Endothelial cell of umbilical vein (primary cell): Measurements from ENCODE around the gene CD226. TPM values are rescaled to one million over a fixed set of nuclear protein-coding genes. Genes with fewer than 3 reads are reported as not detected.

ENCODE experiments used
- BruUV-seq: library from RNA; stranded (reverse); fragments of 400-500 nt; replicated peaks from 2 replicates; lab custom pipeline; 2021; lab: Mats Ljungman, UMichigan
- CTCF ChIA-PET: fragments of 300-600, 350-600 bp; sonication (Branson Sonifier 250); formaldehyde crosslinking; loops from one replicate; lab custom pipeline; 2021; ENCODE audit warnings: antibody characterized with exemption, inconsistent platforms; lab: Charles Lee
- POLR2A ChIA-PET: fragments of 300-600, 350-600 bp; sonication (Branson Sonifier 250); formaldehyde crosslinking; loops from one replicate; lab custom pipeline; 2021; ENCODE audit warnings: antibody characterized with exemption, inconsistent platforms; lab: Charles Lee
- DNase-seq: peaks from one replicate; pipeline ENCODE4 v3.0.0-alpha.2; 2011; ENCODE audit warnings: low read depth, low spot score
- FAIRE-seq: peaks from 2 replicates; lab custom pipeline; 2011; peaks lifted over from hg19 to GRCh38; lab: Jason Lieb, UNC
- H2AFZ ChIP-seq: 2 replicates; pipeline ENCODE4 v1.6.0; 2012; ENCODE audit warnings: low read depth, low read length, control low read depth, inconsistent platforms
- H3K27ac ChIP-seq: 2 replicates; pipeline ENCODE4 v1.5.1; 2011; ENCODE audit warnings: low read depth, mild to moderate bottlenecking, control low read depth, low read length, moderate library complexity; ENCODE audit not compliant: insufficient read depth
- H3K27me3 ChIP-seq, 2 experiments: 2 replicates each; pipeline versions ENCODE4 v1.6.0 to v1.6.1; 2011; ENCODE audit warnings: low read length in 2 of 2, mixed read lengths in 1 of 2; ENCODE audit not compliant: control insufficient read depth in 2 of 2, insufficient read depth in 2 of 2
- H3K36me3 ChIP-seq, 2 experiments: 2 replicates in 1 of 2; 3 replicates in 1 of 2; pipeline ENCODE4 v1.5.1; 2011; ENCODE audit warnings: low read length in 2 of 2, mild to moderate bottlenecking in 1 of 2, moderate library complexity in 1 of 2; ENCODE audit not compliant: control insufficient read depth in 2 of 2, insufficient read depth in 2 of 2; ENCODE audit errors: extremely low read depth in 1 of 2
- H3K4me1 ChIP-seq: 3 replicates; pipeline ENCODE4 v1.5.1; 2011; ENCODE audit warnings: mild to moderate bottlenecking, low read length; ENCODE audit not compliant: control insufficient read depth, insufficient read depth; ENCODE audit errors: extremely low read depth
- H3K4me2 ChIP-seq: 2 replicates; pipeline ENCODE4 v1.6.1; 2011; ENCODE audit warnings: low read length, control low read depth, mixed read lengths; ENCODE audit not compliant: insufficient read depth
- H3K4me3 ChIP-seq, 3 experiments: fragments of 200-600 bp in 1 of 3; sonication (generic), shearing (Covaris generic) in 1 of 3; replicated peaks in 1 of 3; 2 replicates each; pipeline ENCODE4 v1.5.1; 2011 to 2016; ENCODE audit warnings: control low read depth in 3 of 3, low read length in 3 of 3, mild to moderate bottlenecking in 2 of 3, inconsistent platforms in 1 of 3, low read depth in 1 of 3, moderate library complexity in 1 of 3; ENCODE audit not compliant: insufficient read depth in 1 of 3
- H3K79me2 ChIP-seq: 2 replicates; pipeline ENCODE4 v1.6.0; 2012; ENCODE audit warnings: low read length, inconsistent platforms; ENCODE audit not compliant: control insufficient read depth, insufficient read depth
- H3K9ac ChIP-seq: replicated peaks from 2 replicates; pipeline ENCODE3; 2011; ENCODE audit warnings: low read length, control low read depth; ENCODE audit not compliant: insufficient read depth; ENCODE audit errors: extremely low read depth
- H3K9me1 ChIP-seq: replicated peaks from 3 replicates; pipeline ENCODE4 v1.6.0; 2011; ENCODE audit warnings: mild to moderate bottlenecking, low read length; ENCODE audit not compliant: control insufficient read depth, insufficient read depth; ENCODE audit errors: extremely low read depth
- H3K9me3 ChIP-seq: replicated peaks from 2 replicates; pipeline ENCODE4 v1.5.1; 2012; ENCODE audit warnings: low read length, inconsistent platforms; ENCODE audit not compliant: control insufficient read depth, insufficient read depth
- H4K20me1 ChIP-seq: replicated peaks from 2 replicates; pipeline ENCODE3; 2011; ENCODE audit warnings: mild to moderate bottlenecking, low read length; ENCODE audit not compliant: control insufficient read depth, insufficient read depth; ENCODE audit errors: extremely low read depth
- EZH2 ChIP-seq: IDR thresholded peaks from 2 replicates; pipeline ENCODE4 v1.6.1; 2012; ENCODE audit warnings: borderline replicate concordance, low read depth, mild to moderate bottlenecking, moderate library complexity, low read length, inconsistent platforms; ENCODE audit not compliant: severe bottlenecking
- FOS ChIP-seq: IDR thresholded peaks from 2 replicates; pipeline ENCODE4 v1.6.1; 2011; ENCODE audit warnings: mild to moderate bottlenecking, low read length, moderate library complexity, borderline replicate concordance; ENCODE audit not compliant: insufficient read depth
- GATA2 ChIP-seq: IDR thresholded peaks from 2 replicates; pipeline ENCODE4 v1.7.0; 2011; ENCODE audit warnings: low read depth, mild to moderate bottlenecking, moderate library complexity, mixed read lengths, low read length; ENCODE audit not compliant: insufficient read length, insufficient read depth
- JUN ChIP-seq: IDR thresholded peaks from 2 replicates; pipeline ENCODE4 v1.6.1; 2011; ENCODE audit warnings: borderline replicate concordance, low read depth; ENCODE audit not compliant: insufficient read length, insufficient read depth
- MYC ChIP-seq: IDR thresholded peaks from one replicate; pipeline ENCODE4 v1.6.1; 2011; ENCODE audit warnings: mild to moderate bottlenecking, low read depth, low read length
- POLR2A ChIP-seq: IDR thresholded peaks from 2 replicates; pipeline ENCODE4 v1.6.1; 2012; ENCODE audit warnings: low read depth, mild to moderate bottlenecking, control low read depth, low read length
- POLR2AphosphoS5 ChIP-seq: IDR thresholded peaks from 2 replicates; pipeline ENCODE4 v1.6.1; 2012; ENCODE audit warnings: low read depth, mild to moderate bottlenecking, control low read depth, low read length, moderate library complexity; ENCODE audit not compliant: insufficient read depth
- dilution Hi-C: fragments of 300-500 bp; cut with MboI; formaldehyde crosslinking; loops from one replicate; pipeline ENCODE4 v1.15.0; 2019; ENCODE audit warnings: low sequenced_read_pairs; ENCODE audit not compliant: extremely low pct_ligation_motif_present
- intact Hi-C: fragments of 100-400 bp; cut with micrococcal nuclease; formaldehyde crosslinking; loops from one replicate; pipeline ENCODE4 v1.10.0; 2022
- polyA plus RNA-seq, 4 experiments: library from polyadenylated mRNA; depleted of rRNA in 3 of 4; stranded (reverse) in 3 of 4; unstranded in 1 of 4; fragments of >200 nt; gene quantifications; 2 replicates each; pipeline versions ENCODE4 v1.2.1 to v1.2.3, GENCODE V29; 2011 to 2012; ENCODE audit warnings: missing spikeins in 1 of 4
- total RNA-seq: library from RNA; stranded (reverse); gene quantifications from 2 replicates; pipeline ENCODE4 v1.2.3, GENCODE V29; 2021
- TF ChIP-seq, protein P1 (sequence below), 2 donors: IDR thresholded peaks; 1 replicate in 1 of 2; 2 replicates in 1 of 2; pipeline ENCODE4 v1.5.1; 2011; ENCODE audit warnings: low read length in 2 of 2, mild to moderate bottlenecking in 2 of 2, moderate library complexity in 2 of 2, control low read depth in 1 of 2, inconsistent platforms in 1 of 2, low read depth in 1 of 2; ENCODE audit not compliant: insufficient read depth in 1 of 2; ENCODE audit errors: extremely low read depth in 1 of 2
- TF ChIP-seq, protein P2 (sequence below): IDR thresholded peaks from 2 replicates; pipeline ENCODE4 v1.6.1; 2011; ENCODE audit not compliant: insufficient read depth, insufficient read length

Gene CD226
- total and polyA plus RNA-seq, 2 donors (not counting 3 experiments of a cell fraction or from before 2014, with no cell fraction given): 0.20 TPM; not detected in 1

- CTCF ChIA-PET: interaction anchor here (0.8 to 1.5 kb wide), 2 partner anchors 9 to 11 kb away, joined by 3 to 8 read pairs; no protein-coding TSS in a partner anchor
- no peak for TF ChIP-seq MYC
- TF ChIP-seq, protein P1, sequence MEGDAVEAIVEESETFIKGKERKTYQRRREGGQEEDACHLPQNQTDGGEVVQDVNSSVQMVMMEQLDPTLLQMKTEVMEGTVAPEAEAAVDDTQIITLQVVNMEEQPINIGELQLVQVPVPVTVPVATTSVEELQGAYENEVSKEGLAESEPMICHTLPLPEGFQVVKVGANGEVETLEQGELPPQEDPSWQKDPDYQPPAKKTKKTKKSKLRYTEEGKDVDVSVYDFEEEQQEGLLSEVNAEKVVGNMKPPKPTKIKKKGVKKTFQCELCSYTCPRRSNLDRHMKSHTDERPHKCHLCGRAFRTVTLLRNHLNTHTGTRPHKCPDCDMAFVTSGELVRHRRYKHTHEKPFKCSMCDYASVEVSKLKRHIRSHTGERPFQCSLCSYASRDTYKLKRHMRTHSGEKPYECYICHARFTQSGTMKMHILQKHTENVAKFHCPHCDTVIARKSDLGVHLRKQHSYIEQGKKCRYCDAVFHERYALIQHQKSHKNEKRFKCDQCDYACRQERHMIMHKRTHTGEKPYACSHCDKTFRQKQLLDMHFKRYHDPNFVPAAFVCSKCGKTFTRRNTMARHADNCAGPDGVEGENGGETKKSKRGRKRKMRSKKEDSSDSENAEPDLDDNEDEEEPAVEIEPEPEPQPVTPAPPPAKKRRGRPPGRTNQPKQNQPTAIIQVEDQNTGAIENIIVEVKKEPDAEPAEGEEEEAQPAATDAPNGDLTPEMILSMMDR (IDR thresholded peaks at IDR 0.05; ENCODE audit: extremely low read depth in 1 of 2, insufficient read depth in 1 of 2, low read depth in 1 of 2, low read length in 2 of 2): no peak
- TF ChIP-seq JUN: no peak
- no peak for TF ChIP-seq EZH2
- TF ChIP-seq FOS: no peak
- TF ChIP-seq, protein P2, sequence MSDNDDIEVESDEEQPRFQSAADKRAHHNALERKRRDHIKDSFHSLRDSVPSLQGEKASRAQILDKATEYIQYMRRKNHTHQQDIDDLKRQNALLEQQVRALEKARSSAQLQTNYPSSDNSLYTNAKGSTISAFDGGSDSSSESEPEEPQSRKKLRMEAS: no peak
- TF ChIP-seq GATA2: no peak
- TF ChIP-seq POLR2AphosphoS5: no peak
- no peak for TF ChIP-seq POLR2A
- dilution Hi-C loops: no loop called here
These were observed 106.6 kb downstream of the CD226 start for GRCh38 chr18:69841117-69841516.

More at GRCh38 chr18:69841117-69841516, 106.6 kb downstream of the CD226 start:
- H3K9me3 ChIP-seq: no peaks in the 10 kb centered on the region
- no TSS peak for BruUV-seq
- no peak overlapping the region for H3K4me2 ChIP-seq
- POLR2A ChIA-PET: no interaction called here
- H3K9me1 ChIP-seq: no peaks in the 10 kb centered on the region
- H3K4me1 ChIP-seq: no peaks in the 10 kb centered on the region
- no peaks in the 10 kb centered on the region for H3K27me3 ChIP-seq
- H2AFZ ChIP-seq: no peak overlapping the region
- H3K36me3 ChIP-seq: no peaks in the 10 kb centered on the region
- no peaks in the 10 kb centered on the region for H3K79me2 ChIP-seq
- H4K20me1 ChIP-seq: no peaks in the 10 kb centered on the region
- no peak overlapping the region for H3K4me3 ChIP-seq
- H3K27ac ChIP-seq: no peak overlapping the region
- no peak overlapping the region for H3K9ac ChIP-seq
- DNase-seq: no peak
- intact Hi-C loops: no loop called here
- FAIRE-seq: no peak
